ENCODE measurements around the gene TNNI2. TPM values are rescaled to one million over a fixed set of nuclear protein-coding genes. Genes with fewer than 3 reads are reported as not detected.

TNNI2 gene
- total RNA-seq, 1 donor from 2014 or later = 6.9 TPM

- H3K36me3 ChIP-seq = no peaks in the 10 kb centered on the region
- no peak for TF ChIP-seq CTCF (IDR thresholded peaks at IDR 0.05)
- no peaks in the 10 kb centered on the region for H3K9me3 ChIP-seq
- no peaks in the 10 kb centered on the region for H3K27me3 ChIP-seq
- DNase-seq (peak; percentile 60), ATAC-seq (no peak)
- intact Hi-C loops (cut with DNase I) = no loop called here
- H3K4me3 ChIP-seq = no peak overlapping the region
- H3K27ac ChIP-seq = no peak overlapping the region
- peaks cover 5% of the 10 kb centered on the region for H3K4me1 ChIP-seq
Measured at GRCh38 chr11:1879342-1879940, 40.7 kb downstream of the TNNI2 start.

GRCh38 chr11:1879941-1880720 is 41.4 kb downstream of the TNNI2 start:
- no peaks in the 10 kb centered on the region for H3K27me3 ChIP-seq
- DNase-seq (peak; percentile 64), ATAC-seq (no peak)
- intact Hi-C loops (cut with DNase I) = no loop called here
- H3K9me3 ChIP-seq = no peaks in the 10 kb centered on the region
- H3K4me3 ChIP-seq = no peak overlapping the region
- H3K36me3 ChIP-seq = no peaks in the 10 kb centered on the region
- no peak for TF ChIP-seq CTCF (IDR thresholded peaks at IDR 0.05)
- H3K4me1 ChIP-seq = peaks cover 5% of the 10 kb centered on the region
- no peak overlapping the region for H3K27ac ChIP-seq

- H3K27me3 ChIP-seq = no peaks in the 10 kb centered on the region
- H3K9me3 ChIP-seq = no peaks in the 10 kb centered on the region
- H3K36me3 ChIP-seq = no peaks in the 10 kb centered on the region
- no peak overlapping the region for H3K27ac ChIP-seq
- H3K4me3 ChIP-seq = no peak overlapping the region
- intact Hi-C loops (cut with DNase I) = no loop called here
- ATAC-seq (no peak), DNase-seq (peak; percentile 58)
- TF ChIP-seq CTCF (IDR thresholded peaks at IDR 0.05) = no peak
- peaks cover 5% of the 10 kb centered on the region for H3K4me1 ChIP-seq
Measured at GRCh38 chr11:1880746-1881441, 42.1 kb downstream of the TNNI2 start.

GRCh38 chr11:1881442-1882264 is 42.9 kb downstream of the TNNI2 start:
- DNase-seq = peak; percentile 65
- no peaks in the 10 kb centered on the region for H3K9me3 ChIP-seq
- intact Hi-C loops (cut with DNase I) = no loop called here
- no peaks in the 10 kb centered on the region for H3K36me3 ChIP-seq
- peaks cover 5% of the 10 kb centered on the region for H3K4me1 ChIP-seq
- ATAC-seq = no peak
- no peak for TF ChIP-seq CTCF (IDR thresholded peaks at IDR 0.05)
- H3K27me3 ChIP-seq = no peaks in the 10 kb centered on the region
- no peak overlapping the region for H3K4me3 ChIP-seq
- no peak overlapping the region for H3K27ac ChIP-seq
